Left ventricle myocardium inferior (tissue), 1 donor: ENCODE results near the gene WASF3. TPM values are rescaled to one million over a fixed set of nuclear protein-coding genes. Genes with fewer than 3 reads are reported as not detected.

Experiments
- DNase-seq: peaks from one replicate; pipeline ENCODE4 v3.0.0-alpha.2; 2020
- H3K27ac ChIP-seq: fragments of 200-600 bp; replicated peaks from 2 replicates; pipeline ENCODE4 v1.8.0; 2021
- H3K27me3 ChIP-seq: fragments of 200-600 bp; 2 replicates; pipeline ENCODE4 v1.8.0; 2021; ENCODE audit warnings: low read depth
- H3K36me3 ChIP-seq: fragments of 200-600 bp; 2 replicates; pipeline ENCODE4 v1.8.0; 2021
- H3K4me1 ChIP-seq: fragments of 200-600 bp; 2 replicates; pipeline ENCODE4 v1.8.0; 2021
- H3K4me3 ChIP-seq: fragments of 200-600 bp; 2 replicates; pipeline ENCODE4 v1.8.0; 2021; ENCODE audit warnings: mild to moderate bottlenecking, moderate library complexity
- H3K9me3 ChIP-seq: fragments of 200-600 bp; replicated peaks from 2 replicates; pipeline ENCODE4 v1.8.0; 2021
- CTCF ChIP-seq: fragments of 200-600 bp; IDR thresholded peaks from 2 replicates; pipeline ENCODE4 v1.8.0; 2021; ENCODE audit warnings: antibody characterized with exemption, mild to moderate bottlenecking, borderline replicate concordance
- intact Hi-C: fragments of 100-400 bp; cut with micrococcal nuclease; formaldehyde crosslinking; loops from one replicate; pipeline ENCODE4 v1.11.0; 2022
- total RNA-seq: library from RNA; stranded (reverse); fragmentation: NEBNext Ultra II Directional; extraction: Animal tissue kit (Norgen Biotek cat#: 25700); gene quantifications from one replicate; pipeline ENCODE4 v1.2.1, GENCODE V29; 2021
- donor health status: DM: no; HTN: yes; CAD: no; lungs with severe emphysema.

WASF3 gene
- total RNA-seq, 1 donor from 2014 or later: 12.6 TPM

GRCh38 chr13:26646603-26647002 lies 89.1 kb downstream of the WASF3 start:
- Histone ChIP-seq H3K9me3 (peaks cover 12% of the 10 kb centered on the region), H3K4me3 (no peak overlapping the region), H3K27ac (no peak overlapping the region), H3K27me3 (no peaks in the 10 kb centered on the region), H3K4me1 (no peaks in the 10 kb centered on the region), H3K36me3 (no peaks in the 10 kb centered on the region)
- no peak for DNase-seq
- intact Hi-C loops: no loop called here
- TF ChIP-seq CTCF: no peak

GRCh38 chr13:26651234-26651633 lies 93.8 kb downstream of the WASF3 start:
- no peaks in the 10 kb centered on the region for H3K27me3 ChIP-seq
- no peak for DNase-seq
- no peak for TF ChIP-seq CTCF
- intact Hi-C loops: no loop called here
- no peaks in the 10 kb centered on the region for H3K4me1 ChIP-seq
- H3K27ac ChIP-seq: no peak overlapping the region
- no peaks in the 10 kb centered on the region for H3K36me3 ChIP-seq
- H3K4me3 ChIP-seq: no peak overlapping the region
- peaks cover 15% of the 10 kb centered on the region for H3K9me3 ChIP-seq

DNA sequence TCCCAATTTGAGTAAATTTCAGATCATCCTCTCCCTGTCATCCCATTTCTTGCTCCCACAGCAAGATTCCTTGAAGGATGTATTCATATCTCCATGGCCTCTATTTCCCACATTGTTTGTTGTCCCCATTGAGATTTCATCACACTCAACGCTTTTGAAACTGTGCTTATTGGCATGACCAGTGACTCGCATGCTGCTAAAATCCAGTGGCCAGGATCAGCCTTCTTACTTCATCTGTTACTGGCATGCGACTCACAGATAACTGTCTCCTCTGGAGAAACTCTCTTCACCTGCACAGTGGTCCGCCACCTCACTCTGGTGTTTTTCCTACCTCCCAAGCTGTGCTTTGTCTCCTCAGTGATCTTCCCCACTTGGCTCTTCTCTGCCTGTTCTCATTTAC lies 95.8 kb downstream of the WASF3 start:
- no peak for DNase-seq
- H3K4me1 ChIP-seq: peaks cover 13% of the 10 kb centered on the region
- H3K9me3 ChIP-seq: peaks cover 15% of the 10 kb centered on the region
- no peaks in the 10 kb centered on the region for H3K36me3 ChIP-seq
- H3K27ac ChIP-seq: no peak overlapping the region
- no peak overlapping the region for H3K4me3 ChIP-seq
- no peaks in the 10 kb centered on the region for H3K27me3 ChIP-seq
- TF ChIP-seq CTCF: no peak
- intact Hi-C loops: no loop called here

DNA sequence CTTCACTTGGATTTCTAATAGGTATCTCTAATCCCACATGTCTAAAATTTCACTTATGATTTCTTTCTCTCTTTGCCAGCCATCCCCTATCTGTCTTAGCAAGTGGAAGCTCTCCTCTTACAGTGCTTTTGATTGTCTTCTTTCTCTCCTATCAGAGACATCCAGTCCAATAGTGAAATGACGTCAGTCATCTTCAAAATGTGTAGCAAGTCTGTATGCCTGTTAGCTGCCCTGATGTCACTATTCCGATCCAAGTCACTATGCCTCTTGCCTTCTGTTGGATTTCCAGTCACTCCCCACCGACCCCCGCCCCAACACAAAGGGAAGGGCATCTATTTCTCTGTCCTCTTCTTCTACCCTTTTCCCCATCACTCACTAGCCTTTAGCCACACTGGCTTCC lies 96.4 kb downstream of the WASF3 start:
- peaks cover 18% of the 10 kb centered on the region for H3K4me1 ChIP-seq
- H3K9me3 ChIP-seq: peaks cover 15% of the 10 kb centered on the region
- no peaks in the 10 kb centered on the region for H3K27me3 ChIP-seq
- H3K36me3 ChIP-seq: no peaks in the 10 kb centered on the region
- H3K4me3 ChIP-seq: no peak overlapping the region
- H3K27ac ChIP-seq: no peak overlapping the region
- intact Hi-C loops: no loop called here
- DNase-seq: no peak
- TF ChIP-seq CTCF: no peak

- intact Hi-C loops: no loop called here
- H3K4me1 ChIP-seq: peaks cover 29% of the 10 kb centered on the region
- no peaks in the 10 kb centered on the region for H3K9me3 ChIP-seq
- DNase-seq: no peak
- no peaks in the 10 kb centered on the region for H3K27me3 ChIP-seq
- no peak overlapping the region for H3K27ac ChIP-seq
- TF ChIP-seq CTCF: peak; percentile 42
- H3K36me3 ChIP-seq: no peaks in the 10 kb centered on the region
- no peak overlapping the region for H3K4me3 ChIP-seq
Measured at GRCh38 chr13:26656919-26657318, 99.4 kb downstream of the WASF3 start.
